Smooth muscle cell (in vitro differentiated cells): ENCODE data around the gene IL11RA. TPM values are rescaled to one million over a fixed set of nuclear protein-coding genes. Genes with fewer than 3 reads are reported as not detected.

Experiments
- DNase-seq: peaks from one replicate; lab custom pipeline; 2025; ENCODE audit not compliant: unreplicated experiment; lab: John Stamatoyannopoulos, UW
- H2AFZ ChIP-seq: fragments of 200-600 bp; sonication (generic); 2 replicates; pipeline ENCODE4 v1.6.0; 2016; ENCODE audit warnings: antibody characterized with exemption, low read depth, mild to moderate bottlenecking
- H3F3A ChIP-seq: fragments of 200-600 bp; sonication (generic); 2 replicates; pipeline ENCODE4 v1.6.0; 2017; ENCODE audit warnings: antibody characterized with exemption, low read depth
- H3K27ac ChIP-seq: fragments of 200-600 bp; sonication (generic); 2 replicates; pipeline ENCODE4 v1.5.1; 2016; ENCODE audit warnings: low read depth, mild to moderate bottlenecking
- H3K27me3 ChIP-seq: fragments of 200-600 bp; sonication (generic); 2 replicates; pipeline ENCODE4 v1.6.1; 2016; ENCODE audit warnings: low read depth, mild to moderate bottlenecking
- H3K36me3 ChIP-seq: fragments of 200-600 bp; sonication (generic); 2 replicates; pipeline ENCODE4 v1.5.1; 2016; ENCODE audit warnings: low read depth
- H3K4me1 ChIP-seq: fragments of 200-600 bp; sonication (generic); 2 replicates; pipeline ENCODE4 v1.5.1; 2016; ENCODE audit warnings: low read depth
- H3K4me2 ChIP-seq: fragments of 200-600 bp; sonication (generic); 2 replicates; pipeline ENCODE4 v1.6.0; 2016; ENCODE audit warnings: mild to moderate bottlenecking
- H3K4me3 ChIP-seq: fragments of 200-600 bp; sonication (generic); 2 replicates; pipeline ENCODE4 v1.5.1; 2016; ENCODE audit warnings: mild to moderate bottlenecking
- H3K79me2 ChIP-seq: fragments of 200-600 bp; sonication (generic); 2 replicates; pipeline ENCODE4 v1.6.0; 2016; ENCODE audit warnings: low read depth, mild to moderate bottlenecking
- H3K9ac ChIP-seq: fragments of 200-600 bp; sonication (generic); 2 replicates; pipeline ENCODE4 v1.6.0; 2016; ENCODE audit warnings: low read depth
- H3K9me3 ChIP-seq: fragments of 200-600 bp; sonication (generic); replicated peaks from 2 replicates; pipeline ENCODE4 v1.5.1; 2016; ENCODE audit warnings: low read depth
- H4K20me1 ChIP-seq: fragments of 200-600 bp; sonication (generic); 2 replicates; pipeline ENCODE4 v1.6.0; 2016; ENCODE audit warnings: low read depth
- CTCF ChIP-seq: fragments of 200-600 bp; sonication (generic); IDR thresholded peaks from 2 replicates; pipeline ENCODE4 v1.5.1; 2017; ENCODE audit warnings: borderline replicate concordance, mild to moderate bottlenecking, antibody characterized with exemption; ENCODE audit not compliant: insufficient read depth, poor library complexity, severe bottlenecking
- WGBS: methylation state at CpG from one replicate; pipeline ENCODE4 v1.1.7; 2016; ENCODE audit warnings: low lambda C conversion rate; 5-methylcytosine and 5-hydroxymethylcytosine counted together
- polyA plus RNA-seq: library from polyadenylated mRNA; unstranded; fragments of >200 nt; fragmentation: Nextera tagmentation; extraction: Ambion mirVana; gene quantifications from 2 replicates; pipeline ENCODE4 v1.2.1, GENCODE V29; 2016
- total RNA-seq: library from RNA; depleted of rRNA; stranded (reverse); fragments of >200 nt; gene quantifications from 2 replicates; pipeline ENCODE4 v1.2.3, GENCODE V29; 2014

IL11RA gene
- total and polyA plus RNA-seq, 2 experiments from 2014 or later: 44.5 to 99.8 TPM

- Histone ChIP-seq H3K79me2 (no peaks in the 10 kb centered on the region), H3K36me3 (no peaks in the 10 kb centered on the region), H3K4me3 (no peak overlapping the region), H2AFZ (no peak overlapping the region), H4K20me1 (no peaks in the 10 kb centered on the region), H3K27me3 (no peaks in the 10 kb centered on the region), H3K9ac (no peak overlapping the region), H3K9me3 (no peaks in the 10 kb centered on the region), H3K27ac (no peak overlapping the region), H3F3A (no peaks in the 10 kb centered on the region), H3K4me1 (no peaks in the 10 kb centered on the region), H3K4me2 (no peak overlapping the region)
- DNase-seq: no peak
- TF ChIP-seq CTCF: no peak
- 100% methylated on average over 4 of the region's 4 CpGs for WGBS
Observed at GRCh38 chr9:34684816-34685215, 32.8 kb downstream of the IL11RA start.

GRCh38 chr9:34685591-34685990, 33.6 kb downstream of the IL11RA start:
- H3K4me1 ChIP-seq: no peaks in the 10 kb centered on the region
- TF ChIP-seq CTCF: no peak
- no peaks in the 10 kb centered on the region for H3F3A ChIP-seq
- WGBS: 92% methylated on average over 4 of the region's 4 CpGs
- H3K4me3 ChIP-seq: no peak overlapping the region
- no peaks in the 10 kb centered on the region for H3K9me3 ChIP-seq
- DNase-seq: no peak
- H3K27me3 ChIP-seq: no peaks in the 10 kb centered on the region
- no peaks in the 10 kb centered on the region for H4K20me1 ChIP-seq
- no peak overlapping the region for H3K4me2 ChIP-seq
- no peaks in the 10 kb centered on the region for H3K36me3 ChIP-seq
- H3K79me2 ChIP-seq: no peaks in the 10 kb centered on the region
- H3K27ac ChIP-seq: no peak overlapping the region
- no peak overlapping the region for H3K9ac ChIP-seq
- H2AFZ ChIP-seq: no peak overlapping the region

- H3K4me2 ChIP-seq: no peak overlapping the region
- 93% methylated on average over 5 of the region's 5 CpGs for WGBS
- H3K27ac ChIP-seq: no peak overlapping the region
Observed at GRCh38 chr9:34686231-34686630, 34.2 kb downstream of the IL11RA start.

More at GRCh38 chr9:34686231-34686630, 34.2 kb downstream of the IL11RA start:
- TF ChIP-seq CTCF: no peak
- Histone ChIP-seq H3K79me2 (no peaks in the 10 kb centered on the region), H3K36me3 (no peaks in the 10 kb centered on the region), H3K4me3 (no peak overlapping the region), H3F3A (no peaks in the 10 kb centered on the region), H3K9ac (no peak overlapping the region), H3K4me1 (no peaks in the 10 kb centered on the region), H3K27me3 (no peaks in the 10 kb centered on the region), H2AFZ (no peak overlapping the region), H3K9me3 (no peaks in the 10 kb centered on the region), H4K20me1 (no peaks in the 10 kb centered on the region)
- DNase-seq: no peak
